Measurements from ENCODE around the gene WDR33.

DNA sequence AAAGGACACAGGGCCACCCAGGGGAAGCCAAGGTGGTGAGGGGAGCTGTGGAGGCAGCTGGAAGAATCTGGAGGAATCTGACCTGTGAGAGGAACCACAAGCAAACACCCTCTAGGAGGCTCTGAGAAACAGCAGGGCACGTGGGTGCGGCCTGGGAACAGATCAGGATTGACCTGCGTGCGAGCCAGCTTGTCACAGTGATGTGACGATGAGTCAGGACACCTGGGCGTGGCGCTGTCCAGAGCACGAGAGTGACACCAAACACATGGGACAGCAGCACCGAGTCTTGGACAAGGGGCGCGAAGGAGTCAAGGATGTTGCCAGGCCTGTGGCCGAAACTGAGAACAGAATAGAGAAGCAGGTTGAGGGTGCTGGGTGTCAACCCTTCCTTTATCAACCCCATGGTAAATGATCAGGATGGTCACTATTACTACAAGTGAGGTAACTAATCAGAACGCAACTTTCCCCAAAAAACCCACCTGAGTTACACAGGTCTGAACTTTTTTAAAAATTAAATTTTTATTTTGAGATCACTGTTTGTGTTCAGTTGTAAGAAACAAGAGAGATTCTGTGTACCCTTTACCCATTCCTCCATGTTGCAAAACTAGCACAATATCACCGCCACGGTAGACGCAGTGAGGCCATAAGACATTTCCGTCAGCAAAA is 110.3 kb downstream of the WDR33 start:
- TF ChIP-seq GATA3 (IDR thresholded peaks at IDR 0.05; ENCODE audit: low read depth, low read length) = no peak
- no peak for TF ChIP-seq GATA2 (IDR thresholded peaks at IDR 0.05; ENCODE audit: low read depth, low read length)

Measured in SH-SY5Y (cell line).